OCI-LY7 (cell line): ENCODE measurements around the gene HPSE2. TPM values are rescaled to one million over a fixed set of nuclear protein-coding genes. Genes with fewer than 3 reads are reported as not detected.

ENCODE experiments used
- BruUV-seq: library from RNA; stranded (reverse); fragments of 400-500 nt; replicated peaks from 2 replicates; lab custom pipeline; 2021; lab: Mats Ljungman, UMichigan
- CTCF ChIA-PET: fragments of 300-600 bp; sonication (Branson Sonifier 250); formaldehyde crosslinking; loops from one replicate; lab custom pipeline; 2022; ENCODE audit warnings: antibody characterized with exemption; ENCODE audit not compliant: unreplicated experiment; lab: Charles Lee
- POLR2A ChIA-PET: fragments of 300-600 bp; sonication (Branson Sonifier 250); formaldehyde crosslinking; loops from one replicate; lab custom pipeline; 2022; ENCODE audit warnings: antibody characterized with exemption; lab: Charles Lee
- DNase-seq: peaks from one replicate; pipeline ENCODE4 v3.0.0-alpha.2; 2015; ENCODE audit warnings: low spot score
- H2AFZ ChIP-seq: fragments of 200-600 bp; sonication (generic), shearing (Covaris generic); 2 replicates; pipeline ENCODE4 v1.6.1; 2014; ENCODE audit warnings: mild to moderate bottlenecking, antibody characterized with exemption, low read length, moderate library complexity
- H3K27ac ChIP-seq: fragments of 200-600 bp; sonication (generic); 2 replicates; pipeline ENCODE4 v1.5.1; 2014; ENCODE audit warnings: mixed run types, low read depth, mild to moderate bottlenecking, moderate library complexity, low read length, inconsistent platforms; ENCODE audit not compliant: poor library complexity, severe bottlenecking
- H3K36me3 ChIP-seq: fragments of 200-600 bp; sonication (generic); 2 replicates; pipeline ENCODE4 v1.6.1; 2014; ENCODE audit warnings: mild to moderate bottlenecking, antibody characterized with exemption, low read length, moderate library complexity, mixed read lengths; ENCODE audit not compliant: insufficient read depth
- H3K4me1 ChIP-seq: fragments of 200-600 bp; sonication (generic); 2 replicates; pipeline ENCODE4 v1.5.1; 2014; ENCODE audit warnings: mild to moderate bottlenecking, low read length; ENCODE audit not compliant: insufficient read depth, poor library complexity, severe bottlenecking
- H3K4me2 ChIP-seq: fragments of 200-600 bp; sonication (generic); 2 replicates; pipeline ENCODE4 v1.6.1; 2014; ENCODE audit warnings: mild to moderate bottlenecking, low read length
- H3K4me3 ChIP-seq: fragments of 200-600 bp; sonication (generic); 2 replicates; pipeline ENCODE4 v1.5.1; 2014; ENCODE audit warnings: mild to moderate bottlenecking, low read depth, low read length; ENCODE audit not compliant: poor library complexity, severe bottlenecking
- H3K79me2 ChIP-seq: fragments of 200-600 bp; sonication (generic); 2 replicates; pipeline ENCODE4 v1.6.1; 2016; ENCODE audit warnings: low read depth, mild to moderate bottlenecking, low read length, moderate library complexity, mixed read lengths; ENCODE audit not compliant: insufficient read depth
- H3K9me2 ChIP-seq: fragments of 200-600 bp; sonication (generic); 2 replicates; pipeline ENCODE4 v1.6.1; 2016; ENCODE audit warnings: mild to moderate bottlenecking, low read length, mixed read lengths; ENCODE audit not compliant: insufficient read depth
- H3K9me3 ChIP-seq: fragments of 200-600 bp; sonication (generic); 2 replicates; pipeline ENCODE4 v1.6.1; 2014; ENCODE audit warnings: mild to moderate bottlenecking, mixed run types, low read length, mixed read lengths
- H4K20me1 ChIP-seq: fragments of 200-600 bp; sonication (generic); 2 replicates; pipeline ENCODE4 v1.6.1; 2014; ENCODE audit warnings: mild to moderate bottlenecking, antibody characterized with exemption, low read length, moderate library complexity, mixed read lengths; ENCODE audit not compliant: insufficient read depth
- CTCF ChIP-seq: fragments of 200-600 bp; sonication (generic); conservative IDR thresholded peaks from 2 replicates; pipeline ENCODE4 v1.5.1; 2014; ENCODE audit warnings: mild to moderate bottlenecking, antibody characterized with exemption, low read length, moderate library complexity, mixed read lengths
- EZH2phosphoT487 ChIP-seq: fragments of 200-600 bp; sonication (generic); IDR thresholded peaks from 2 replicates; pipeline ENCODE4 v1.6.1; 2018; ENCODE audit warnings: low read depth, borderline replicate concordance, mild to moderate bottlenecking, mixed run types, antibody characterized with exemption, low read length, moderate library complexity, mixed read lengths
- intact Hi-C: fragments of 100-400 bp; cut with micrococcal nuclease; formaldehyde crosslinking; loops from one replicate; pipeline ENCODE4 v1.10.0; 2022; ENCODE audit not compliant: unreplicated experiment
- total RNA-seq, 2 experiments: library from RNA; depleted of rRNA in 1 of 2; stranded (reverse); fragments of >200 nt in 1 of 2; shearing (Covaris generic) in 1 of 2; gene quantifications; 2 replicates each; pipeline ENCODE4 v1.2.3, GENCODE V29; 2014 to 2022

Gene HPSE2
- total RNA-seq, 2 experiments from 2014 or later = not detected

GRCh38 chr10:98463976-98464754 is 771.5 kb downstream of the HPSE2 start:
- TF ChIP-seq EZH2phosphoT487 = no peak
- TF ChIP-seq CTCF = no peak
- no TSS peak for BruUV-seq
- Histone ChIP-seq H3K36me3 (no peaks in the 10 kb centered on the region), H3K79me2 (no peaks in the 10 kb centered on the region), H3K4me2 (no peak overlapping the region), H4K20me1 (no peaks in the 10 kb centered on the region), H3K9me3 (no peaks in the 10 kb centered on the region), H3K4me3 (no peak overlapping the region), H3K9me2 (no peaks in the 10 kb centered on the region), H3K27ac (no peak overlapping the region), H2AFZ (no peak overlapping the region), H3K4me1 (peaks cover 3% of the 10 kb centered on the region)
- ChIA-PET POLR2A (no interaction called here), CTCF (no interaction called here)
- no peak for DNase-seq
- intact Hi-C loops = loop anchor here (10.0 kb wide), 1 partner anchor 549 kb away; no protein-coding TSS in a partner anchor

GRCh38 chr10:98463016-98463415 is 772.6 kb downstream of the HPSE2 start:
- intact Hi-C loops = loop anchor here (10.0 kb wide), 1 partner anchor 548 kb away; no protein-coding TSS in a partner anchor

More at GRCh38 chr10:98463016-98463415, 772.6 kb downstream of the HPSE2 start:
- H3K4me2 ChIP-seq = no peak overlapping the region
- no peak for DNase-seq
- H2AFZ ChIP-seq = no peak overlapping the region
- H3K36me3 ChIP-seq = no peaks in the 10 kb centered on the region
- H3K9me2 ChIP-seq = no peaks in the 10 kb centered on the region
- peaks cover 3% of the 10 kb centered on the region for H3K4me1 ChIP-seq
- no peaks in the 10 kb centered on the region for H3K79me2 ChIP-seq
- ChIA-PET CTCF (no interaction called here), POLR2A (no interaction called here)
- BruUV-seq = no TSS peak
- H3K9me3 ChIP-seq = no peaks in the 10 kb centered on the region
- no peaks in the 10 kb centered on the region for H4K20me1 ChIP-seq
- TF ChIP-seq EZH2phosphoT487 (no peak), CTCF (no peak)
- H3K4me3 ChIP-seq = no peak overlapping the region
- H3K27ac ChIP-seq = no peak overlapping the region
